HAP-1 (cell line): ENCODE measurements around the gene ZNF532.

Experiments
- DNase-seq, 2 experiments: peaks; one replicate each; pipeline ENCODE4 v3.0.0-alpha.2; 2016 to 2020; ENCODE audit warnings: low spot score in 2 of 2
- H3K27me3 ChIP-seq: fragments of 250-450 bp; sonication (Bioruptor Pico); 2 replicates; pipeline ENCODE4 v1.5.1; 2020; ENCODE audit warnings: low read depth, mild to moderate bottlenecking, moderate library complexity
- H3K36me3 ChIP-seq: fragments of 250-450 bp; sonication (Bioruptor Pico); replicated peaks from 2 replicates; pipeline ENCODE4 v1.5.1; 2020; ENCODE audit warnings: mild to moderate bottlenecking
- H3K4me1 ChIP-seq: fragments of 250-450 bp; sonication (Bioruptor Pico); 2 replicates; pipeline ENCODE4 v1.5.1; 2020; ENCODE audit warnings: mild to moderate bottlenecking
- H3K4me3 ChIP-seq: fragments of 250-450 bp; sonication (Bioruptor Pico); 2 replicates; pipeline ENCODE4 v1.5.1; 2020; ENCODE audit warnings: mild to moderate bottlenecking, moderate library complexity
- H3K9me3 ChIP-seq: fragments of 250-450 bp; sonication (Bioruptor Pico); 2 replicates; pipeline ENCODE4 v1.5.1; 2020; ENCODE audit warnings: mild to moderate bottlenecking, moderate library complexity
- in situ Hi-C: fragments of 300-500 bp; cut with MboI; formaldehyde crosslinking; loops from 3 replicates; pipeline ENCODE4 v1.14.3; 2020; ENCODE audit warnings: low sequenced_read_pairs, inconsistent platforms, mixed read lengths

The ZNF532 gene

DNA sequence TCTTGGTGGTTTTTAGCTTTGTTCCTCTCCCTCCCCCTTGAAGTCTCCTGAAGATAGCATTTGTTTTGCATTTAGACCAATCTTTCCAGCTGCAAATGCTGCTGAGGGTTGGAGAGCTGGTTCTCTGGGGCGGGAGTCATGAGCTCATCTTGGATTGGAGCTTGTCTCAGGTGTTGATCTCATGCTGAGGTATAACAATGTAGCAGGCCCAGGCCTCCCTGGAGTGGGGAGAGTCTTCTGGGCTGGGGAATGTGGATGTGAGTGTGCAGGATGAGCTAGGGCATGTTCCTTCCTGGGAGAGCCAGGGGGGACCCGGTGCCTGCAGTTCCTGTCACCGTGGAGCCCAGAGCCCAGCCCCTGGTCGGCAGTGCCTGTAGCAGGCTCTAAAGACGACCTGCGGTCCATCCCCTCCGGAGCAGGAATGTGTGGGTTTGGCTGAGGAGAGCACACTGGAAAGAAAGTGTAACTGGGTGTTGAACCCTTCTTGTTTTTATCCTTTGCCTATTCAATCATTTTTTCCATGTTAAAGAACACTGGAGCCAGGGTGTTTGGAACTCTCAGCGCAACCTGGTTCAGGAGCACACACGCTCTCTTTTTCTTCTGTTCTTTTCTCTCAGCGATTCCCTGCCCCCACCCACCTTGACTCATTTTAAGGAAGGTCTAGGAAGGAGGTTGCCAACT, 2.7 kb downstream of the ZNF532 start:
- no peak overlapping the region for H3K4me3 ChIP-seq
- H3K36me3 ChIP-seq: no peaks in the 10 kb centered on the region
- in situ Hi-C loops: no loop called here
- DNase-seq: no peak
- H3K4me1 ChIP-seq: peaks cover 26% of the 10 kb centered on the region
- H3K27me3 ChIP-seq: no peaks in the 10 kb centered on the region
- no peaks in the 10 kb centered on the region for H3K9me3 ChIP-seq

DNA sequence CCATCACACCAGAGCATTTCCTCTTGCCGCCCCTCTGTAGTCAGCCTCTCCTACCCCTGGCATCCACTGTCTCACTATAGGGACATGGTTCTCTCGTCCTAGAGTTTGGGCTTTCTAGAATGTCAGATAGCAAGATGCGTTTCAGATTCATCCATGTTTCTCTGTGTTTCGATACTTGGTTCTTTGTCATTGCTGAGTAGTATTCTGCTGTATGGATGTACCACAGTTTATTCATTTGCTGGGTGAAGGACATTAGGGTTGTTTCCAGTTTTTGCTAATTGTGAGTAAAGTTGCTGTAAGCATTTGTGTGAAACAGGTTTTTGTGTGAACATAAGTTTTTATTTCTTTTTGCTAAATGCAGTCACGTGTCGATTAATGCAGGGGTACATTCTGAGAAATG, 3.8 kb downstream of the ZNF532 start:
- Histone ChIP-seq H3K36me3 (no peaks in the 10 kb centered on the region), H3K9me3 (no peaks in the 10 kb centered on the region), H3K4me3 (no peak overlapping the region), H3K4me1 (peaks cover 24% of the 10 kb centered on the region), H3K27me3 (no peaks in the 10 kb centered on the region)
- DNase-seq: no peak
- in situ Hi-C loops: no loop called here

DNA sequence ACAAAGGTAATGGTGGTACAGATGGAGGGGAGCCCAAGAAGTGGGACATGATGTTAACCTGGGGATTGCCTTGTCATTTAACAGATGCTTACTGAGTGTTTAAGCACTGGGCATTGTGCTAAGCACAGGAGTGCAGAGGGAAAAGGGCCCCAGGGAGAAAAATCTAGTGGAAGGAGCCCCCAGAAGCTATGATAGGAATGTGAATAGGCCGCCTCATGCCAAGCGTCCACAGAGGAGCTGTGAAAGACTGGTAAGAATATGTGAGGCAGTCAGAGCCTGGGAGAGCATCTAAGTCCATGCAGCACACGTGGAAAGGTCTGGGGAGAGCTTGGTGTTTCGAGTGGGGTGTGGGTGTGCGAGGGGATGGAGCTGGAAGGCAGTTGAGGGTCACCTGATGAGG, 5.5 kb downstream of the ZNF532 start:
- H3K27me3 ChIP-seq: no peaks in the 10 kb centered on the region
- in situ Hi-C loops: no loop called here
- peak in 1 of 2 experiments; percentile 39 for DNase-seq
- no peak overlapping the region for H3K4me3 ChIP-seq
- H3K9me3 ChIP-seq: no peaks in the 10 kb centered on the region
- H3K4me1 ChIP-seq: peaks cover 25% of the 10 kb centered on the region
- H3K36me3 ChIP-seq: no peaks in the 10 kb centered on the region

DNA sequence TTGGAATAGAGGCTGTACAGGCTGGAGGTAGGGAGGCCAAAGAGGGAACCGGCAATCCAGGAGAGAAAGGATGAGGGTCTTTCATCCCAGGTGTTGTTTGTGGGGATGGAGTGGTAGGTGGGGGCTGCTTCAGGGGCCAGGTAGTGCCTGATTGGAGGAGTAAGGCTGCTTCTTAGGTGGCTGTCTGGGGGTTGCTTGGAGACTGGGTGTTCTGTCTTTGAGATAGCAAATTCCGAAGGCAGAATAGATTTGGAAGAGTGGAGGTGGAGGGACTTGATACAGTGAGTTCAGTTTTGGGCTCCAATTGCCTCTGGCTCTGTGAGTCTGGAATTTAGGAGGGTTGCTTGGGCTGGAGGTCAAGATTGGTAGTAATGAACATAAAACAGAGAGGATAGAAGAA, 5.9 kb downstream of the ZNF532 start:
- no peaks in the 10 kb centered on the region for H3K36me3 ChIP-seq
- no peak overlapping the region for H3K4me3 ChIP-seq
- DNase-seq: no peak
- no peaks in the 10 kb centered on the region for H3K27me3 ChIP-seq
- H3K4me1 ChIP-seq: peaks cover 20% of the 10 kb centered on the region
- no peaks in the 10 kb centered on the region for H3K9me3 ChIP-seq
- in situ Hi-C loops: no loop called here

DNA sequence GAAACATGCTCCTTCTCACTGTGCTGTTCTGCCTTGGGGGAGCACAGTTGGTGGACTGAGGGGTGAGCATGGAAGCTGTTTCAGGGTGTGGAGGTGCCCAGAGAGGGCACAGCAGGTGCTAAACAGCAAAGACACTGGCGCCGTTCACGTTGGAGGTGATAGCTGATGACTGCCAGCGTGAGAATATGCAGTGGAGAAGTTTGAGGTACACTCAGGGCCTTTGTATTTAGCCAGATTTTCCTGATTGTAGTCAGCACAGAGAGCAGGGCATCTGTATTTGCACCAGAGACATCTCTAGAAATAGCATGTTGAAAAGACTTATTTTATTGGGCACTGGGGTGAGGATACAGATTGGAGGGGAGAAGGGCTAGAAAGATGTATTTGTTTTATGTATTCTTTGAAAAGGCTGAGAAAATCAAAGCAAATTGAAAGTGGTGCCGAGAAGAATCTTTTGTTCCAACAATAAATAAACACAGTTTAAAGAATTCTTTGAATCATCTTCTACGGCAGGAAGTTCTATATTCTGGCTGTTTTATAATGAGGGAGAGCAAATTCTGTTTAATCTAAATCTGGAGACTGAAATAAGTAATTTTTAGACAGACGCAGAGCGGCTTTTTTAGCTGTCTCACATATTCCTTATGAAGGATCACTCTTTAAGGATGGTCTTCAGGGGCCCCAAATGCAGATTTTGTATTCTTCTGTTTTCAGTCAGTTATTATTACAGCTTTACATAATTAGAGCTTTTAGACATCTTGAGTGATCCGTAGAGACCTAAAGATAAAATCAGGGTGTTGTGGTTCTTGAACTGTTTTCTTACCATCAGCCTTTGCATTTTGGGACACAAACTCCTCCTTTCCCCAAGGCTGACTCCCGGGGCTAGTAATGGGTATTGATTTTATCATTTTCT, 7.1 kb downstream of the ZNF532 start:
- peaks cover 20% of the 10 kb centered on the region for H3K4me1 ChIP-seq
- in situ Hi-C loops: no loop called here
- no peaks in the 10 kb centered on the region for H3K27me3 ChIP-seq
- H3K9me3 ChIP-seq: no peaks in the 10 kb centered on the region
- H3K4me3 ChIP-seq: no peak overlapping the region
- peak in 1 of 2 experiments; percentile 70 for DNase-seq
- H3K36me3 ChIP-seq: no peaks in the 10 kb centered on the region

DNA sequence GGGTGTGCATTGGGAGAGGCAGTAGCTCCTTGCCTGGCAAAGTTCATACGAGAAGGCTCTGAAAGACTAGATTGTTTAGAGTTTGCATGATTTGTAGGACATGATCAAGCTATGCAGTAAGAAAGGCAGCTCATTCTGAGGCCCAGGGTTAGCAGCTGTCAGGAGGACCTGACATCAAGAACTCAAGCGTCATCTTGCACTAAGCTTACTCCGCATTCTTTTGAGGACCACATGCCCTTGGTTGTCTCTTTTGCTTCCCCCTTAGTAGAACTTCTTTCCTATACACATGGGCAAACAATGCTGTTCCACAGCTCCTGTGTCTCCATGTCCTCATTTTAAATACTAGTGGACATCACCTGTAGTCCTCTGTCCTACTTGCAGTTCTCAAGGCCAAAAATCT, 14.0 kb downstream of the ZNF532 start:
- no peaks in the 10 kb centered on the region; the same call in 1 of the 2 replicates for H3K9me3 ChIP-seq
- in situ Hi-C loops: no loop called here
- DNase-seq: no peak
- H3K4me3 ChIP-seq: no peak overlapping the region
- H3K36me3 ChIP-seq: no peaks in the 10 kb centered on the region
- H3K27me3 ChIP-seq: no peaks in the 10 kb centered on the region
- peaks cover 5% of the 10 kb centered on the region for H3K4me1 ChIP-seq

DNA sequence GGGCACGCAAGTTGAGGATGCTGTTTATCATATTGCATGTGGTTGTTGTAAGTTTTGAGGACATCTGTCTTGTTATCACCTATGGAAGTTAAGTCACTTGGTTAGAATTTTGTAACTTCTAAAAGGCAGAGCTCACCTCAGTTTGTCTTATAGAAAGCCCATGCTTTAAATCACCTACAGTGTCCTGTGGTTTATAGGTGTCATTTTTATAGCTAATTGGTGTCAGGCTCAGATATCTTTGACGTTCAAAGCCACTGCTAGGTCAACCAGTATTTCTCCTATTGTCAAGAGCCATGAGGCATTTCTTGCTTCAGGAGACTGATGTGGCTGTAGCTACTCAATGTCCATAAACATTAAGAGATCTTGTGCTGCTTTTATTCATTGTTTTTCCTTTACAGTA, 16.8 kb downstream of the ZNF532 start:
- H3K4me1 ChIP-seq: peaks cover 3% of the 10 kb centered on the region
- no peak overlapping the region for H3K4me3 ChIP-seq
- no peak for DNase-seq
- H3K27me3 ChIP-seq: no peaks in the 10 kb centered on the region
- no peaks in the 10 kb centered on the region for H3K36me3 ChIP-seq
- in situ Hi-C loops: no loop called here
- no peaks in the 10 kb centered on the region; the same call in 1 of the 2 replicates for H3K9me3 ChIP-seq

DNA sequence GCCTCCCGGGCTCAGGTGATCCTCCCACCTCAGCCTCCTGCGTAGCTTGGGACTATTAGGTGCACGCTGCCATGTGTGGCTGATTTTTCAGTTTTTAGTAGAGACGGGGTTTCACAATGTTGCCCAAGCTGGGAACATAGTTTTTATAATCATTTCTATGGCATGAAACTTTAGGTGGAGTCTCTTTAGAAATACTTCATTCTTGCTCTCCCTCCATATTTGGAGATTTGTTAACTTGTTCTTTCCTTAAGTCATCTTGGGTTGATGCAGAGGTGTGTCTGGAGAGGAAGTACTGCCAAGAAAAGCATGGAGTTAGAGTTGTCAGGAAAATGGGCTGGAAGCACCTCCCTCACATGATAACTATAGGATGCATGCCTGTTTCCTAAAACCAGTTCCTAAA, 17.4 kb downstream of the ZNF532 start:
- Histone ChIP-seq H3K27me3 (no peaks in the 10 kb centered on the region), H3K36me3 (no peaks in the 10 kb centered on the region), H3K9me3 (no peaks in the 10 kb centered on the region; the same call in 1 of the 2 replicates), H3K4me3 (no peak overlapping the region), H3K4me1 (peaks cover 8% of the 10 kb centered on the region)
- in situ Hi-C loops: no loop called here
- DNase-seq: no peak

DNA sequence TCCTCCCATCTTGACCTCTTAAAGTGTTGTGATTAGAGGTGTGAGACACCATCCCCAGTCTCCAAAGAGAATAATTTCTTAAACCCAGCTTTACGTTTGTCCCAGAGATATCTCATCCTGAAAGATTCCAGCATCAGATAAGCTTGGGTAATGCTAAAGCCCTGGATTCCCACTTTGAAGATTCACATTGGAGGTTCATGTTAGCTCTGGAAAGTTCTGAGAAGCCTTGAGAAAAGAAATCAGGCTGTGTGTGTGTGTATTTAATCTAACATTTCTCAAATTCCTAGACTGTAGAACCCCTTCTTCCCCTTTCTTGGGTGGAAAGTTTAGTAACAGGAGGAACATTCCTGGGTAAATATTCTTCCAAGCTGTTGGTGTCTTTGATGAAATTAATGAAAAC, 18.0 kb downstream of the ZNF532 start:
- Histone ChIP-seq H3K27me3 (no peaks in the 10 kb centered on the region), H3K4me3 (no peak overlapping the region), H3K36me3 (no peaks in the 10 kb centered on the region), H3K4me1 (peaks cover 15% of the 10 kb centered on the region), H3K9me3 (no peaks in the 10 kb centered on the region; the same call in 1 of the 2 replicates)
- in situ Hi-C loops: no loop called here
- no peak for DNase-seq

DNA sequence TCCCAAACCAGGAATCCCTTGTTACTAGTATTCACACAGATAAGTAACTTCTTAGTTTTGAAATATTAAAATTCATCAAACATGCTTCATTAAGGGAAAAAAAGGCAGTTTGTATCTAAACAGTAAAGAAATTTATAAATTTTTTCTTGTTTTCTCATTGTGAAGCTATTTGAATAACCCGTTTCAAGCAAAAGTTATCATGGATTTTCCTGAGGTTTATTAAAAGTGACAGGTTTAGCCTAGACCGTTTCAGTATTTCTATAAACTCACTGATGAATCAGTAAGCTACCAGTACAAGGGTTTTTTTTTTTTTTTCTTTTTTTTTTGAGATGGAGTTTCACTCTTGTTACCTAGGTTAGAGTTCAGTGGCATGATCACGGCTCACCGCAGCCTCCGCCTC, 20.0 kb downstream of the ZNF532 start:
- H3K9me3 ChIP-seq: no peaks in the 10 kb centered on the region
- no peak overlapping the region for H3K4me3 ChIP-seq
- DNase-seq: no peak
- peaks cover 19% of the 10 kb centered on the region for H3K4me1 ChIP-seq
- in situ Hi-C loops: no loop called here
- no peaks in the 10 kb centered on the region for H3K27me3 ChIP-seq
- H3K36me3 ChIP-seq: no peaks in the 10 kb centered on the region

DNA sequence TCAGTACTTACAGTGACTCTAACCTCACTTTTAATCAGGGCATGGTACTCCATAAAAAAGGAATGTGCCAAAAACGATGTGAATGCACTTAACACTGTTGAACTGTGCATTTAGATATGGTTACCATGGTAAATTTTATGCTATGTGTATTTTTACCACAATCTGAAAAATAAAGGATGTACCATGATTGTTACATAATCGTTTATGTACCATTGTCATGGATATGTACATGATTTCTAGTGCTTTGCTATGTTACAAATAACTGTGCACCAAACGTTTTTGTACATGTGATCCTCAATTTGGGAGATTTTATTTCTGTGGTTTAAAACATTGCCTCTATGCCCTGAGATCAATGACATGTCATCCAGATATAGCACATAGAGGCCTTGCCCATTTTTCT, 21.8 kb downstream of the ZNF532 start:
- Histone ChIP-seq H3K4me1 (peaks cover 19% of the 10 kb centered on the region), H3K9me3 (no peaks in the 10 kb centered on the region), H3K27me3 (no peaks in the 10 kb centered on the region), H3K36me3 (no peaks in the 10 kb centered on the region), H3K4me3 (no peak overlapping the region)
- DNase-seq: no peak
- in situ Hi-C loops: no loop called here

DNA sequence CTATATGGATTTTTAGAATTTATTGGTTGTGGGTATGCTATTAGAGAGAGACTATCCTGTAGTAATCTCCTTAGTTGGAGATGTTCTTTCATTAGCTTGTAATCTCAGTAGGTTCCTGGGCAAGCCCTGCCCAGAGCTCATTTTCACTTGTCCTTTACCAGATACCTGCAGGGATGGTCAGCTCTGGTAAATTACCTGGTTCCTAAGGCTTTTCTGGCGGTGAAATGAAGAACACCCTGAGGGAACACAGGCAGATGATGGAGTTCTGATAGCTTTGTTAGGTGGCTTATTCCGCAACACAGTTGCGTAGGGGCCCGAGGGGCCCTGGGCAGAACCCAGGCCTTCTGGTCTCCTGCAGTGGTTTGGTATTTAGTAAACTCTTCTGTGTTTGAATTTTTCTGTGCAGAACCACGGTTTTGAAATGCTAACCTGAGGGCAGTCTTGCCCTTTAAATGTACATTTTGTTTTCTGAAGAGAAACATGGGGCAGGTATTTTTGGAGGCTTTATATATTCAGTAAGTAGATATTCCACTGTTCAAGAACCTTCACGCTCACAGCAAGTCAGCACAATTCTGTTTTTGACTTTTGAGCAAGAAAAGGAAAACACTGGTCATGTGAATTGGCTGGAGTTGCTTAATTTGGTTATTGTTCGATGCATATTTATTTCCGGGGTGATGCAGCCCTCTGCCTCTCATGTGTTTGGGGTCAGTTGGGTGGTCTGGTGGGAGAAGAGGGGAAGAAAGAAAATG, 22.4 kb downstream of the ZNF532 start:
- in situ Hi-C loops: no loop called here
- no peaks in the 10 kb centered on the region for H3K36me3 ChIP-seq
- H3K27me3 ChIP-seq: no peaks in the 10 kb centered on the region; the same call in 1 of the 2 replicates
- DNase-seq: no peak
- no peaks in the 10 kb centered on the region for H3K9me3 ChIP-seq
- H3K4me1 ChIP-seq: peaks cover 21% of the 10 kb centered on the region
- H3K4me3 ChIP-seq: no peak overlapping the region

DNA sequence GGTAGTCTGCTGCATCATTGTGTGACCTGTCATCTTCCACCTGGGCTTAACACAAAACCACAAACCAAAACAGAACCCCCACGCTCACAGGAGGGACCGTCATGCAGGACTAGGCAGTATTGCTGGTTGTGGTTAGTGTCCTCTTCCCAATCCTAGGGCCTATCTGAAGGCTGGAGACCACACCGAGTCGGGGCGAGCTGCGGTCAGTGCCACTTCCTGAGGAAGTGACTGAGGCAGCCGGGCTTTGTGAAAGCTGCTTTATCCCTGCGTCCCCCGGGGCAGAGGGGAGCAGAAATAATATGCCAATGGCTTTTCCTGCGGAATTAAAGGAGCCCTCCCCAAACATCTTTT, 22.9 kb downstream of the ZNF532 start:
- Histone ChIP-seq H3K4me1 (peaks cover 27% of the 10 kb centered on the region), H3K27me3 (peaks cover 3% of the 10 kb centered on the region; the same call in 1 of the 2 replicates), H3K4me3 (no peak overlapping the region), H3K36me3 (no peaks in the 10 kb centered on the region), H3K9me3 (no peaks in the 10 kb centered on the region)
- in situ Hi-C loops: no loop called here
- DNase-seq: no peak

DNA sequence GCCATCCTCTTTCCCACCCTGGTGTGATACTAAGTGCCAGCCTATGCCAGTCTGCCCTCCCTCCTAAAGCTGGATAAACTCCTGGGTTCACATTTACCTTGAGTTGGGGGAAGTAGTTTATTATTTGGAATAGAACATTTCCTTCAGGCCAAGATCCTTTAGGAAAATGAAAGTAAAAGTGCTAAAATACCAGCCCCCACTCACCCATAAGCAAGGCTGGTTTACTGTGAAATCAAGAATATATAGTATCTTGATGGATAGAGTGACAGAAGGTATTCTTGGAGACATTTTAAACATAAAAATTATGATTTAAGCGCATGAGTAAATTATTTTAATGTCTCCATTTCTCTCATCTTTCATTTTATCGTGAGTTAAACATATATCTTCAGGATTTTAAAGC, 27.1 kb downstream of the ZNF532 start:
- DNase-seq: no peak
- Histone ChIP-seq H3K9me3 (no peaks in the 10 kb centered on the region), H3K4me1 (peaks cover 37% of the 10 kb centered on the region), H3K36me3 (no peaks in the 10 kb centered on the region), H3K4me3 (no peak overlapping the region), H3K27me3 (peaks cover 3% of the 10 kb centered on the region; the same call in 1 of the 2 replicates)
- in situ Hi-C loops: no loop called here
